Activated T-helper 2 cell treated with anti-CD3 and anti-CD28 coated beads, Interferon-gamma antibody, Interleukin-2, Interleukin-4, amounts not matched to agents 10 μg/mL and 5 μg/mL and 100 μg/mL, durations not matched to agents 14 hours and 24 hours and 36 hours (primary cell): ENCODE measurements around the gene RAN. TPM values are rescaled to one million over a fixed set of nuclear protein-coding genes. Genes with fewer than 3 reads are reported as not detected.

Source experiments
- DNase-seq: peaks from one replicate; pipeline ENCODE4 v3.0.0; 2021; ENCODE audit warnings: low spot score
- H3K27ac Mint-ChIP-seq: one replicate; pipeline ENCODE4 v1.8.0; 2021; ENCODE audit warnings: mixed read lengths
- H3K27me3 Mint-ChIP-seq: one replicate; pipeline ENCODE4 v1.8.0; 2021; ENCODE audit warnings: low read depth, mixed read lengths
- H3K36me3 Mint-ChIP-seq: one replicate; pipeline ENCODE4 v1.8.0; 2021; ENCODE audit warnings: low read depth, mixed read lengths
- H3K4me1 Mint-ChIP-seq: one replicate; pipeline ENCODE4 v1.8.0; 2021; ENCODE audit warnings: low read depth, mixed read lengths
- H3K4me3 Mint-ChIP-seq: one replicate; pipeline ENCODE4 v1.8.0; 2021; ENCODE audit warnings: low read depth, mild to moderate bottlenecking, moderate library complexity, mixed read lengths
- H3K9me3 Mint-ChIP-seq: one replicate; pipeline ENCODE4 v1.8.0; 2021; ENCODE audit warnings: mixed read lengths
- intact Hi-C: fragments of 100-400 bp; cut with micrococcal nuclease; formaldehyde crosslinking; loops from one replicate; pipeline ENCODE4 v1.15.1; 2023
- total RNA-seq: library from RNA; stranded (reverse); gene quantifications from 2 replicates; pipeline ENCODE4 v1.2.3, GENCODE V29; 2022

RAN gene
- 1,905 and 1,953 TPM in 2 replicates for total RNA-seq

DNA sequence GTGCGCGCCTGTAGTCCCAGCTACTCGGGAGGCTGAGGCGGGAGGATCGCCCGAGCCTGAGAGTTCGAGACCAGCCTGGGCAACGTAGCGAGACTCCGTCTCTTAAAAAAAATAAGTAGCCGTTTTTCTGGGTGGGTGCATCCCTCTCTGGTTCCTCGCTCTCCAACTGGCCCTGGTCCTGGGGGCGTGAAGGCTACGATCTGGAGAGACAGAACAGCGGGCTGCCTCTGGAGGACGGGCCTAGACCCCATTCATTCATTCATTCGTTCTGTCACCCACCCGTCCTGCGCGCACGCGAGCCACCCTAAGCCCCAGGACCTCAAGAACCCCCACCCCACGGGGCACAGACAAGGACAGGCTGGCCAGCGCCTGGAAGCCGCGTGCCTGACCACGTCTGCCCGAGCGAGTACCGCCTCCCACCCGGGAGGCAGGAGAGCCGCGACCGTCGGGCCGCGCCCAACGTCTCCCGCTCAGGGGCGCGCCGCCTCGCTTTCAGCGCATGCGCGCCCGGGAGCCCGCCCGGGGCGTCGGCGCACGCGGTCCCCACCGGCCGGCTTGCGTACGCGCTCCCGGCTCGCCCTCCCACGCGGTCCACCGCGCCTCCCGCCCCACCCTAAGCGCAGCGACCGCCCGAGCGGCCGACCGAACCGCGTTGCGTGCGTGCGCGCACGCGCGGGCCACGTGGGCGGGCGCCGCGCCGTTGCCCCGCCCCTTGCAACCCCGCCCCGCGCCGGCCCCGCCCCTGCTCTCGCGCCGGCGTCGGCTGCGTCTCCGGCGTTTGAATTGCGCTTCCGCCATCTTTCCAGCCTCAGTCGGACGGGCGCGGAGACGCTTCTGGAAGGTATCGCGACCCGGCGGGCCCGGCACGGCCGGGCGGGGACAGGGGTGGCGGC, at the start of gene RAN:
TSS of gene RAN (plus strand) at position 781 of the 893 bp plus-strand sequence. CDS start 528 bp downstream, outside the sequence.
- no peaks in the 10 kb centered on the region for H3K27me3 Mint-ChIP-seq
- peak within 1 kb of the TSS; percentile 98 for H3K27ac Mint-ChIP-seq
- H3K4me1 Mint-ChIP-seq, result peaks cover 47% of the 10 kb centered on the region
- intact Hi-C loops, result loop anchor here (1.0 to 5.0 kb wide), 2 partner anchors 32 to 221 kb away; partner anchors contain the start of gene STX2
- DNase-seq, result peak; percentile 88
- peak within 1 kb of the TSS; percentile 98 for H3K4me3 Mint-ChIP-seq
- peaks cover 41% of the 10 kb centered on the region for H3K36me3 Mint-ChIP-seq
- H3K9me3 Mint-ChIP-seq, result no peaks in the 10 kb centered on the region

- Mint-ChIP-seq H3K27ac (no peak overlapping the region), H3K4me3 (no peak overlapping the region), H3K4me1 (peaks cover 8% of the 10 kb centered on the region), H3K9me3 (no peaks in the 10 kb centered on the region), H3K36me3 (peaks cover 26% of the 10 kb centered on the region), H3K27me3 (no peaks in the 10 kb centered on the region)
- no peak for DNase-seq
- intact Hi-C loops, result no loop called here
Measured at GRCh38 chr12:130825771-130826150, 46.1 kb upstream of the RAN start.

GRCh38 chr12:130826151-130826801, 45.6 kb upstream of the RAN start:
- intact Hi-C loops, result no loop called here
- H3K4me3 Mint-ChIP-seq, result no peak overlapping the region
- H3K36me3 Mint-ChIP-seq, result peaks cover 21% of the 10 kb centered on the region
- peaks cover 7% of the 10 kb centered on the region for H3K4me1 Mint-ChIP-seq
- H3K9me3 Mint-ChIP-seq, result no peaks in the 10 kb centered on the region
- no peak overlapping the region for H3K27ac Mint-ChIP-seq
- peak; percentile 45 for DNase-seq
- no peaks in the 10 kb centered on the region for H3K27me3 Mint-ChIP-seq

- no peak for DNase-seq
- intact Hi-C loops, result no loop called here
- no peak overlapping the region for H3K4me3 Mint-ChIP-seq
- H3K36me3 Mint-ChIP-seq, result peaks cover 16% of the 10 kb centered on the region
- no peak overlapping the region for H3K27ac Mint-ChIP-seq
- no peaks in the 10 kb centered on the region for H3K9me3 Mint-ChIP-seq
- H3K27me3 Mint-ChIP-seq, result no peaks in the 10 kb centered on the region
- peaks cover 11% of the 10 kb centered on the region for H3K4me1 Mint-ChIP-seq
Measured at GRCh38 chr12:130827432-130827831, 44.4 kb upstream of the RAN start.

- no peaks in the 10 kb centered on the region for H3K9me3 Mint-ChIP-seq
- intact Hi-C loops, result no loop called here
- peaks cover 4% of the 10 kb centered on the region for H3K36me3 Mint-ChIP-seq
- no peak for DNase-seq
- no peak overlapping the region for H3K27ac Mint-ChIP-seq
- peaks cover 16% of the 10 kb centered on the region for H3K4me1 Mint-ChIP-seq
- no peaks in the 10 kb centered on the region for H3K27me3 Mint-ChIP-seq
- H3K4me3 Mint-ChIP-seq, result no peak overlapping the region
Measured at GRCh38 chr12:130828895-130829294, 43.0 kb upstream of the RAN start.

GRCh38 chr12:130829391-130830245, 42.2 kb upstream of the RAN start:
- Mint-ChIP-seq H3K27ac (no peak overlapping the region), H3K36me3 (peaks cover 4% of the 10 kb centered on the region), H3K4me1 (peaks cover 16% of the 10 kb centered on the region), H3K27me3 (no peaks in the 10 kb centered on the region), H3K9me3 (no peaks in the 10 kb centered on the region), H3K4me3 (no peak overlapping the region)
- intact Hi-C loops, result no loop called here
- DNase-seq, result no peak

- Mint-ChIP-seq H3K4me1 (peaks cover 16% of the 10 kb centered on the region), H3K27ac (no peak overlapping the region), H3K4me3 (no peak overlapping the region), H3K27me3 (no peaks in the 10 kb centered on the region), H3K36me3 (peaks cover 4% of the 10 kb centered on the region), H3K9me3 (no peaks in the 10 kb centered on the region)
- no peak for DNase-seq
- intact Hi-C loops, result no loop called here
Measured at GRCh38 chr12:130830246-130830551, 41.7 kb upstream of the RAN start.

GRCh38 chr12:130831246-130831645, 40.6 kb upstream of the RAN start:
- DNase-seq, result no peak
- no peaks in the 10 kb centered on the region for H3K9me3 Mint-ChIP-seq
- peaks cover 21% of the 10 kb centered on the region for H3K4me1 Mint-ChIP-seq
- no peak overlapping the region for H3K4me3 Mint-ChIP-seq
- peaks cover 4% of the 10 kb centered on the region for H3K36me3 Mint-ChIP-seq
- H3K27ac Mint-ChIP-seq, result no peak overlapping the region
- H3K27me3 Mint-ChIP-seq, result no peaks in the 10 kb centered on the region
- intact Hi-C loops, result no loop called here

DNA sequence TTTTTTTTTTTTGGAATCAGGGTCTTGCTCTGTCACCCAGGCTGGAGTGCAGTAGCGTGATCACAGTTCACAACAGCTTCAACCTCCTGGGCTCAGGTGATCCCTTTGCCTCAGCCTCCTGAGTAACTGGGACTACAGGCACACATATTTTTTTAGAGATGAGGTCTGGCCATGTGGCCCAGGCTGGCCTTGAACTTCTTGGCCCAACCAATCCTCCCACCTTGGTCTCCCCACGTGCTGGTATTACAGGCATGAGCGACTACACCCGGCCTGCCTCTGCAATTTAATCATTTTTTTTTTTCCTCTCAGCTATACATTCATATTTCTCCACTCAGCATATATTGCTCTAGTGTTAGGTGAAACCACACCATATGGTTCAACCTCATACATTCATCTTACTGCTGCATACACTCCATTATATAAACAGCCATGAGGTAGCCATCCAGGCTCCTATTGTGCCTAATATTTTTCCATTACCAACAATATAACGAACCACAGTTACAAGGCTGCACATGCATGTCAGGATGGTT, 39.9 kb upstream of the RAN start:
- peaks cover 25% of the 10 kb centered on the region for H3K4me1 Mint-ChIP-seq
- no peak overlapping the region for H3K27ac Mint-ChIP-seq
- intact Hi-C loops, result no loop called here

DNA sequence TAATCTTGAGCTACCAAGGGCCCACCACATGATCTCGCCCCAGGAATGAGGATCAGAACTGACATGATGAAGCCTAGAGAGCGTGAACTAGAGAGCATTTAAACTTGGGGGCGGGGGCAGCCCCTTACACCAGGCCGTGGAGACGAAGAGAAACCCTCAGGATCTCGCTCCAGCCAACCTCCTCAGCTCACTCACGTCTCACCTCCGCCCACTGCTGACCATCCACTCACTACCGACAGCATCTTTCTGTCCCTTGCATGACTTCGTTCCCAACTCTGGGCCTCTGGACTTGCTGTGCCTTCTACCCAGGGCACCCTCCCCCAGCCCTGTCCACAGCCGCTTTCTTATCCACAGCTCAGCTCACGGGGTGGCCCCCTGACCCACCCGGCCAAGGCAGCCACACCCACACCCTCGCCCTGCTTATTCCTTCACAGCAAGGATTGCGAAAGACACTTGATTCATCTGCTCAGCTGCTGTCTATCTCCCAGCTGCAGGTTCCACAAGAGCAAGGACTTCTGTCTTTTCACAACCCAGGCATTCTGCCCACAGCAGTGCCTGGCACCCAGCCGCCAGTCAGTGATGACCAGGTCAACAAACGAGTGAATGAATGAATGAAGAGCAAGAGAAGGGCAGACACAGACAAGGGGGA, 39.2 kb upstream of the RAN start:
- Mint-ChIP-seq H3K4me3 (no peak overlapping the region), H3K27ac (no peak overlapping the region), H3K4me1 (peaks cover 21% of the 10 kb centered on the region), H3K9me3 (no peaks in the 10 kb centered on the region), H3K27me3 (no peaks in the 10 kb centered on the region), H3K36me3 (peaks cover 4% of the 10 kb centered on the region)
- intact Hi-C loops, result no loop called here
- no peak for DNase-seq

More for the DNA sequence above, 39.9 kb upstream of the RAN start:
- H3K27me3 Mint-ChIP-seq, result no peaks in the 10 kb centered on the region
- peaks cover 9% of the 10 kb centered on the region for H3K36me3 Mint-ChIP-seq
- no peaks in the 10 kb centered on the region for H3K9me3 Mint-ChIP-seq
- H3K4me3 Mint-ChIP-seq, result no peak overlapping the region
- DNase-seq, result no peak

GRCh38 chr12:130835011-130835410, 36.9 kb upstream of the RAN start:
- no peak for DNase-seq
- H3K4me3 Mint-ChIP-seq, result no peak overlapping the region
- no peak overlapping the region for H3K27ac Mint-ChIP-seq
- no peaks in the 10 kb centered on the region for H3K27me3 Mint-ChIP-seq
- H3K9me3 Mint-ChIP-seq, result no peaks in the 10 kb centered on the region
- H3K4me1 Mint-ChIP-seq, result peaks cover 35% of the 10 kb centered on the region
- intact Hi-C loops, result no loop called here
- H3K36me3 Mint-ChIP-seq, result peaks cover 4% of the 10 kb centered on the region

GRCh38 chr12:130835436-130835835, 36.4 kb upstream of the RAN start:
- no peak for DNase-seq
- H3K9me3 Mint-ChIP-seq, result no peaks in the 10 kb centered on the region
- H3K27me3 Mint-ChIP-seq, result no peaks in the 10 kb centered on the region
- no peak overlapping the region for H3K27ac Mint-ChIP-seq
- peaks cover 4% of the 10 kb centered on the region for H3K36me3 Mint-ChIP-seq
- no peak overlapping the region for H3K4me3 Mint-ChIP-seq
- intact Hi-C loops, result no loop called here
- peaks cover 34% of the 10 kb centered on the region for H3K4me1 Mint-ChIP-seq
